Panc1 (cell line): ENCODE measurements around the gene LRMDA. TPM values are rescaled to one million over a fixed set of nuclear protein-coding genes. Genes with fewer than 3 reads are reported as not detected.

ENCODE experiments used
- ATAC-seq: fragments of 200-7000 bp; cut with Tn5 transposase; 2 replicates; pipeline ENCODE4 v1.9.1; 2020; ENCODE audit warnings: mild to moderate bottlenecking, moderate library complexity
- BruUV-seq: library from RNA; stranded (reverse); fragments of 400-500 nt; replicated peaks from 2 replicates; lab custom pipeline; 2021; lab: Mats Ljungman, UMichigan
- CTCF ChIA-PET: fragments of 300-600 bp; sonication (Branson Sonifier 250); formaldehyde crosslinking; loops from one replicate; lab custom pipeline; 2022; ENCODE audit warnings: antibody characterized with exemption; lab: Charles Lee
- POLR2A ChIA-PET: fragments of 300-600 bp; sonication (Branson Sonifier 250); formaldehyde crosslinking; loops from one replicate; lab custom pipeline; 2022; ENCODE audit warnings: antibody characterized with exemption; lab: Charles Lee
- DNase-seq: peaks from one replicate; pipeline ENCODE4 v3.0.0-alpha.2; 2010; ENCODE audit warnings: low read depth, low spot score
- H3K27ac ChIP-seq: 2 replicates; pipeline ENCODE4 v1.5.1; 2011; ENCODE audit warnings: mild to moderate bottlenecking, low read length, inconsistent platforms
- H3K27me3 ChIP-seq: fragments of 200-500 bp; sonication (Bioruptor generic); 2 replicates; pipeline ENCODE4 v1.6.0; 2014; ENCODE audit warnings: low read length, inconsistent platforms; ENCODE audit not compliant: control insufficient read depth, insufficient read depth
- H3K36me3 ChIP-seq: fragments of 200-500 bp; sonication (Bioruptor generic); 2 replicates; pipeline ENCODE4 v1.5.1; 2014; ENCODE audit warnings: inconsistent platforms, mild to moderate bottlenecking, low read length, moderate library complexity; ENCODE audit not compliant: control insufficient read depth, insufficient read depth
- H3K4me1 ChIP-seq: 2 replicates; pipeline ENCODE4 v1.5.1; 2011; ENCODE audit warnings: inconsistent platforms, mild to moderate bottlenecking, low read length, moderate library complexity; ENCODE audit not compliant: control insufficient read depth, insufficient read depth
- H3K4me3 ChIP-seq, 2 experiments: 2 replicates each; pipeline ENCODE4 v1.5.1; 2011 to 2012; ENCODE audit warnings: low read depth in 2 of 2, low read length in 2 of 2, mild to moderate bottlenecking in 2 of 2, inconsistent platforms in 1 of 2, moderate library complexity in 1 of 2
- H3K9me3 ChIP-seq: fragments of 200-500 bp; sonication (Bioruptor generic); 2 replicates; pipeline ENCODE4 v1.5.1; 2014; ENCODE audit warnings: low read depth, mild to moderate bottlenecking, inconsistent platforms, low read length, moderate library complexity; ENCODE audit not compliant: control insufficient read depth, insufficient read depth
- POLR2AphosphoS5 ChIP-seq: IDR thresholded peaks from 2 replicates; pipeline ENCODE4 v1.6.1; 2012; ENCODE audit warnings: mild to moderate bottlenecking, low read depth, low read length, moderate library complexity
- SIN3A ChIP-seq: IDR thresholded peaks from 2 replicates; pipeline ENCODE4 v1.6.1; 2012; ENCODE audit warnings: low read depth, mild to moderate bottlenecking, low read length, moderate library complexity, borderline replicate concordance; ENCODE audit not compliant: insufficient read depth
- TCF7L2 ChIP-seq: IDR thresholded peaks from 2 replicates; pipeline ENCODE4 v1.6.1; 2011; ENCODE audit warnings: mild to moderate bottlenecking, low read depth, low read length, inconsistent platforms
- in situ Hi-C: cut with HindIII; loops from 2 replicates; pipeline ENCODE4 v1.10.0; 2016; ENCODE audit warnings: low sequenced_read_pairs, low pct_unique_long_range_greater_than_20kb
- intact Hi-C: fragments of 100-400 bp; cut with micrococcal nuclease; formaldehyde crosslinking; loops from one replicate; pipeline ENCODE4 v1.10.0; 2022; ENCODE audit not compliant: unreplicated experiment
- total RNA-seq: library from RNA; stranded (reverse); gene quantifications from one replicate; pipeline ENCODE4 v1.2.1, GENCODE V29; 2021; ENCODE audit not compliant: unreplicated experiment
- TF ChIP-seq, protein P1 (sequence below), 2 experiments: IDR thresholded peaks; 2 replicates each; pipeline ENCODE4 v1.6.1; 2011 to 2012; ENCODE audit warnings: low read depth in 2 of 2, control low read depth in 1 of 2, low read length in 1 of 2, mild to moderate bottlenecking in 1 of 2, moderate library complexity in 1 of 2; ENCODE audit not compliant: insufficient read depth in 1 of 2
- TF ChIP-seq, protein P2 (sequence below): fragments of 450-650 bp; IDR thresholded peaks from 2 replicates; pipeline ENCODE4 v1.5.1; 2017; ENCODE audit warnings: mild to moderate bottlenecking

The LRMDA gene
- total RNA-seq, 1 experiment from 2014 or later, result 1.2 TPM

GRCh38 chr10:75681334-75681733 lies 249.9 kb downstream of the LRMDA start:
- no peaks in the 10 kb centered on the region for H3K4me1 ChIP-seq
- peaks cover 16% of the 10 kb centered on the region for H3K27me3 ChIP-seq
- H3K27ac ChIP-seq, result no peak overlapping the region
- TF ChIP-seq SIN3A, result no peak
- TF ChIP-seq, protein P1, sequence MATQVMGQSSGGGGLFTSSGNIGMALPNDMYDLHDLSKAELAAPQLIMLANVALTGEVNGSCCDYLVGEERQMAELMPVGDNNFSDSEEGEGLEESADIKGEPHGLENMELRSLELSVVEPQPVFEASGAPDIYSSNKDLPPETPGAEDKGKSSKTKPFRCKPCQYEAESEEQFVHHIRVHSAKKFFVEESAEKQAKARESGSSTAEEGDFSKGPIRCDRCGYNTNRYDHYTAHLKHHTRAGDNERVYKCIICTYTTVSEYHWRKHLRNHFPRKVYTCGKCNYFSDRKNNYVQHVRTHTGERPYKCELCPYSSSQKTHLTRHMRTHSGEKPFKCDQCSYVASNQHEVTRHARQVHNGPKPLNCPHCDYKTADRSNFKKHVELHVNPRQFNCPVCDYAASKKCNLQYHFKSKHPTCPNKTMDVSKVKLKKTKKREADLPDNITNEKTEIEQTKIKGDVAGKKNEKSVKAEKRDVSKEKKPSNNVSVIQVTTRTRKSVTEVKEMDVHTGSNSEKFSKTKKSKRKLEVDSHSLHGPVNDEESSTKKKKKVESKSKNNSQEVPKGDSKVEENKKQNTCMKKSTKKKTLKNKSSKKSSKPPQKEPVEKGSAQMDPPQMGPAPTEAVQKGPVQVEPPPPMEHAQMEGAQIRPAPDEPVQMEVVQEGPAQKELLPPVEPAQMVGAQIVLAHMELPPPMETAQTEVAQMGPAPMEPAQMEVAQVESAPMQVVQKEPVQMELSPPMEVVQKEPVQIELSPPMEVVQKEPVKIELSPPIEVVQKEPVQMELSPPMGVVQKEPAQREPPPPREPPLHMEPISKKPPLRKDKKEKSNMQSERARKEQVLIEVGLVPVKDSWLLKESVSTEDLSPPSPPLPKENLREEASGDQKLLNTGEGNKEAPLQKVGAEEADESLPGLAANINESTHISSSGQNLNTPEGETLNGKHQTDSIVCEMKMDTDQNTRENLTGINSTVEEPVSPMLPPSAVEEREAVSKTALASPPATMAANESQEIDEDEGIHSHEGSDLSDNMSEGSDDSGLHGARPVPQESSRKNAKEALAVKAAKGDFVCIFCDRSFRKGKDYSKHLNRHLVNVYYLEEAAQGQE (IDR thresholded peaks at IDR 0.05; ENCODE audit: insufficient read depth in 1 of 2, low read depth in 2 of 2, low read length in 1 of 2), result no peak
- TF ChIP-seq TCF7L2, result no peak
- TF ChIP-seq POLR2AphosphoS5, result no peak
- TF ChIP-seq, protein P2, sequence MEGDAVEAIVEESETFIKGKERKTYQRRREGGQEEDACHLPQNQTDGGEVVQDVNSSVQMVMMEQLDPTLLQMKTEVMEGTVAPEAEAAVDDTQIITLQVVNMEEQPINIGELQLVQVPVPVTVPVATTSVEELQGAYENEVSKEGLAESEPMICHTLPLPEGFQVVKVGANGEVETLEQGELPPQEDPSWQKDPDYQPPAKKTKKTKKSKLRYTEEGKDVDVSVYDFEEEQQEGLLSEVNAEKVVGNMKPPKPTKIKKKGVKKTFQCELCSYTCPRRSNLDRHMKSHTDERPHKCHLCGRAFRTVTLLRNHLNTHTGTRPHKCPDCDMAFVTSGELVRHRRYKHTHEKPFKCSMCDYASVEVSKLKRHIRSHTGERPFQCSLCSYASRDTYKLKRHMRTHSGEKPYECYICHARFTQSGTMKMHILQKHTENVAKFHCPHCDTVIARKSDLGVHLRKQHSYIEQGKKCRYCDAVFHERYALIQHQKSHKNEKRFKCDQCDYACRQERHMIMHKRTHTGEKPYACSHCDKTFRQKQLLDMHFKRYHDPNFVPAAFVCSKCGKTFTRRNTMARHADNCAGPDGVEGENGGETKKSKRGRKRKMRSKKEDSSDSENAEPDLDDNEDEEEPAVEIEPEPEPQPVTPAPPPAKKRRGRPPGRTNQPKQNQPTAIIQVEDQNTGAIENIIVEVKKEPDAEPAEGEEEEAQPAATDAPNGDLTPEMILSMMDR, result no peak
- no TSS peak for BruUV-seq
- intact Hi-C loops (no loop called here), in situ Hi-C loops (no loop called here)
- no peak overlapping the region for H3K4me3 ChIP-seq
- POLR2A ChIA-PET, result no interaction called here
- H3K36me3 ChIP-seq, result no peaks in the 10 kb centered on the region
- CTCF ChIA-PET, result no interaction called here
- no peak for DNase-seq
- H3K9me3 ChIP-seq, result no peaks in the 10 kb centered on the region
- no peak for ATAC-seq

DNA sequence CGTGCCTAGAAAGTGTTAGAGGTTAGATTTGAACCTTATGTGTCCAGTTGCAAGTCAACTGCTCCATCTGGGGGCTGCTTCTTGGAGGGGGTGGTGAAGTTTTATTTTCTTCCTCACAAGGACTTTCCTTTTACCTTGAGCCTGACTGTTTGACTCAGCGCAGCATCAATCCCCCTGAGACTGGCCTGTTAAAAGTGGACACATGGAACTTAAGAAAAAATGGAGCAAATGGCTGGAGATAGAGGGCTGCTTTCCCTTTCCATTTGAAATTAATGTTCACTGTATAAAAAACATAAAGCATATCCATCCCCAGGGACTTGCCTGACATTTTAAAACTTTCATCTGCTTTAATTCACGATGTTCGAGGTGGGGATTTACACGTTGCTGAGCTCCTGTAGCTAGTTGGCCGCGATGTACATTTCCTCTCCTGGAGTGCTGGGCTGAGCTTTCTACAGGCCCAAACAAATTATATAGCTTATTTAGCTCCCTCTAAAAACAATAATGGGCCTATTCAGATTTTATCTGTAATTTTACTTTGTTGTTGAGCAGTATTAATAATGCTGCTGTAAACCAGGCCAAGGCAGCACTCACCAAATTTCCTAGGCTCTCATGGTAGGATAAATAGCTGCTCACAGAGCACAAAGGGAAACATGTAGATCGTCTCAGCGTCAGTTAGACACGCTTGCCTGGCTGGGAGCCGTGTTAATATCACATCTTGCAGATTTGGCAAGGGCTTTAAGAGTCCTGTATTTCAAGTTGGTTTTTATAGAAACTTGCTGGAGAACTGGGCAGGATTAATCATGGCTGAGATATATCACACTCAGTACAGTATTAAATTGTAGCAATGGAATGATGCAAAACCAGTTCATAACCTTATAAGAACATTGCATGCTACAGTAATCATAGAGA lies 251.5 kb downstream of the LRMDA start:
- BruUV-seq, result no TSS peak
- CTCF ChIA-PET, result no interaction called here
- in situ Hi-C loops (no loop called here), intact Hi-C loops (no loop called here)
- Histone ChIP-seq H3K4me3 (no peak overlapping the region), H3K36me3 (no peaks in the 10 kb centered on the region), H3K9me3 (no peaks in the 10 kb centered on the region), H3K27me3 (peaks cover 12% of the 10 kb centered on the region; the same call in 1 of the 2 replicates), H3K27ac (no peak overlapping the region), H3K4me1 (no peaks in the 10 kb centered on the region)
- no peak for DNase-seq
- no peak for ATAC-seq
- POLR2A ChIA-PET, result no interaction called here
- TF ChIP-seq, protein P1 (IDR thresholded peaks at IDR 0.05; ENCODE audit: insufficient read depth in 1 of 2, low read depth in 2 of 2, low read length in 1 of 2), result no peak
- no peak for TF ChIP-seq POLR2AphosphoS5
- TF ChIP-seq, protein P2, result no peak
- TF ChIP-seq SIN3A, result no peak
- no peak for TF ChIP-seq TCF7L2
